HepG2 (cell line): Measurements from ENCODE around the gene HDAC8. TPM values are rescaled to one million over a fixed set of nuclear protein-coding genes. Genes with fewer than 3 reads are reported as not detected.

Source experiments
- ATAC-seq: fragments of 200-7000 bp; cut with Tn5 transposase; 3 replicates; pipeline ENCODE4 v1.9.1; 2020; ENCODE audit warnings: mild to moderate bottlenecking, moderate library complexity
- BruUV-seq: library from RNA; stranded (reverse); fragments of 400-500 nt; replicated peaks from 2 replicates; lab custom pipeline; 2021; lab: Mats Ljungman, UMichigan
- CTCF ChIA-PET: fragments of 300-600 bp; formaldehyde crosslinking; extraction: SDS; loops from one replicate; lab custom pipeline; 2021; ENCODE audit warnings: low total read pairs, inconsistent platforms, low intra/inter-chr PET ratio; lab: Yijun Ruan, JAX
- POLR2A ChIA-PET: fragments of 350-600 bp; sonication (Branson Sonifier 250); formaldehyde crosslinking; loops from one replicate; lab custom pipeline; 2020; ENCODE audit warnings: antibody characterized with exemption, inconsistent platforms; lab: Yijun Ruan, JAX
- DNase-seq: peaks from one replicate; pipeline ENCODE4 v3.0.0-alpha.2; 2015; ENCODE audit warnings: low spot score
- FAIRE-seq: peaks from 3 replicates; lab custom pipeline; 2011; peaks lifted over from hg19 to GRCh38; lab: Jason Lieb, UNC
- H2AFZ ChIP-seq: one replicate; pipeline ENCODE4 v1.6.1; 2011; ENCODE audit warnings: low read length, inconsistent platforms
- H3K27ac ChIP-seq: fragments of 300-600 bp; 3 replicates; pipeline ENCODE4 v1.8.0; 2011; ENCODE audit warnings: mixed run types, mild to moderate bottlenecking, mixed read lengths, low read length, inconsistent platforms; ENCODE audit not compliant: insufficient read depth; ENCODE audit errors: extremely low read length
- H3K27me3 ChIP-seq, 2 experiments: fragments of 200-600 bp in 1 of 2; 2 replicates in 1 of 2; 3 replicates in 1 of 2; pipeline versions ENCODE4 v1.6.0 to v1.8.0; 2011; ENCODE audit warnings: low read length in 2 of 2, mild to moderate bottlenecking in 2 of 2, moderate library complexity in 2 of 2, inconsistent platforms in 1 of 2; ENCODE audit not compliant: insufficient read depth in 2 of 2, control insufficient read depth in 1 of 2
- H3K36me3 ChIP-seq, 2 experiments: fragments of 200-600 bp in 1 of 2; replicated peaks in 1 of 2; 2 replicates in 1 of 2; 3 replicates in 1 of 2; pipeline versions ENCODE4 v1.5.1 to v1.8.0; 2011; ENCODE audit warnings: low read length in 2 of 2, inconsistent platforms in 1 of 2; ENCODE audit not compliant: insufficient read depth in 2 of 2, control insufficient read depth in 1 of 2
- H3K4me1 ChIP-seq: 2 replicates; pipeline ENCODE4 v1.5.1; 2012; ENCODE audit warnings: low read length, inconsistent platforms; ENCODE audit not compliant: insufficient read depth
- H3K4me2 ChIP-seq: 2 replicates; pipeline ENCODE4 v1.6.0; 2011; ENCODE audit warnings: low read depth, low read length, inconsistent platforms
- H3K4me3 ChIP-seq, 3 experiments: fragments of 200-600 bp in 1 of 3; sonication (generic), shearing (Covaris generic) in 1 of 3; replicated peaks in 1 of 3; 2 replicates each; pipeline ENCODE4 v1.5.1; 2011 to 2016; ENCODE audit warnings: low read length in 3 of 3, inconsistent platforms in 2 of 3, low read depth in 2 of 3, mild to moderate bottlenecking in 2 of 3, control low read depth in 1 of 3, mixed read lengths in 1 of 3; ENCODE audit not compliant: insufficient read depth in 1 of 3
- H3K79me2 ChIP-seq: one replicate; pipeline ENCODE4 v1.6.1; 2011; ENCODE audit warnings: low read length, inconsistent platforms; ENCODE audit not compliant: insufficient read depth
- H3K9ac ChIP-seq: 2 replicates; pipeline ENCODE4 v1.6.0; 2011; ENCODE audit warnings: mild to moderate bottlenecking, low read depth, low read length, inconsistent platforms; ENCODE audit not compliant: insufficient read depth
- H3K9me3 ChIP-seq: 2 replicates; pipeline ENCODE4 v1.5.1; 2012; ENCODE audit warnings: mild to moderate bottlenecking, low read length
- H4K20me1 ChIP-seq: 2 replicates; pipeline ENCODE4 v1.6.0; 2011; ENCODE audit warnings: inconsistent platforms, mild to moderate bottlenecking, low read length, moderate library complexity; ENCODE audit not compliant: insufficient read depth
- BRCA1 ChIP-seq: sonication (generic); formaldehyde crosslinking; IDR thresholded peaks from 2 replicates; pipeline ENCODE4 v1.4.0; 2020; ENCODE audit warnings: missing genetic modification reagents
- CBX5 ChIP-seq: sonication (generic); formaldehyde crosslinking; IDR thresholded peaks from 2 replicates; pipeline ENCODE4 v1.4.0; 2020; ENCODE audit warnings: missing genetic modification reagents, borderline replicate concordance
- ELF3 ChIP-seq: IDR thresholded peaks from 2 replicates; pipeline ENCODE4 v1.6.1; 2016; ENCODE audit warnings: missing genetic modification reagents, missing compliant biosample characterization
- GFI1 ChIP-seq: sonication (generic); formaldehyde crosslinking; IDR thresholded peaks from 2 replicates; pipeline ENCODE4 v1.5.0; 2020; ENCODE audit warnings: missing genetic modification reagents, mild to moderate bottlenecking, borderline replicate concordance
- MAX ChIP-seq: IDR thresholded peaks from 2 replicates; pipeline ENCODE4 v1.6.1; 2012; ENCODE audit warnings: inconsistent platforms
- NFIC ChIP-seq: IDR thresholded peaks from 2 replicates; pipeline ENCODE4 v1.6.1; 2012; ENCODE audit warnings: mild to moderate bottlenecking, low read length, inconsistent platforms
- ONECUT2 ChIP-seq: sonication (generic); formaldehyde crosslinking; IDR thresholded peaks from 2 replicates; pipeline ENCODE4 v1.4.0; 2020; ENCODE audit warnings: missing genetic modification reagents
- REST ChIP-seq, 2 experiments: IDR thresholded peaks; 2 replicates each; pipeline ENCODE4 v1.6.1; 2011 to 2012; ENCODE audit warnings: low read length in 2 of 2, borderline replicate concordance in 1 of 2, low read depth in 1 of 2, mild to moderate bottlenecking in 1 of 2, moderate library complexity in 1 of 2
- TBX3 ChIP-seq: fragments of 450-650 bp; IDR thresholded peaks from 2 replicates; pipeline ENCODE4 v1.6.1; 2017; ENCODE audit warnings: antibody characterized with exemption, mild to moderate bottlenecking, inconsistent platforms, borderline replicate concordance
- ZBTB43 ChIP-seq: sonication (generic); formaldehyde crosslinking; conservative IDR thresholded peaks from 2 replicates; pipeline ENCODE4 v1.4.0; 2020; ENCODE audit warnings: missing genetic modification reagents
- WGBS: methylation state at CpG from one replicate; pipeline ENCODE4 v1.1.6; 2017; ENCODE audit warnings: low lambda C conversion rate; 5-methylcytosine and 5-hydroxymethylcytosine counted together
- in situ Hi-C: cut with HindIII; loops from 2 replicates; pipeline ENCODE4 v1.10.0; 2017; ENCODE audit warnings: low pct_unique_long_range_greater_than_20kb; ENCODE audit not compliant: extremely low pct_ligation_motif_present
- intact Hi-C: fragments of 100-400 bp; cut with micrococcal nuclease; formaldehyde crosslinking; loops from one replicate; pipeline ENCODE4 v1.10.0; 2022; ENCODE audit not compliant: unreplicated experiment
- polyA plus RNA-seq, 8 experiments: library from polyadenylated mRNA; depleted of rRNA in 3 of 8; stranded (reverse) in 7 of 8; unstranded in 1 of 8; fragments of >200 nt; fragmentation: Illumina TruSeq in 4 of 8; extraction: Trizol in 4 of 8; gene quantifications; 2 replicates each; pipeline versions ENCODE4 v1.2.1 to v1.2.3, GENCODE V29; 2011 to 2016; ENCODE audit warnings: low read depth in 4 of 8, missing spikeins in 1 of 8, mixed read lengths in 1 of 8; ENCODE audit not compliant: insufficient read depth in 1 of 8
- total RNA-seq, 5 experiments: library from RNA; depleted of rRNA; stranded (reverse); fragments of >200 nt; fragmentation: Illumina TruSeq; extraction: Trizol; gene quantifications; 2 replicates each; pipeline ENCODE4 v1.2.3, GENCODE V29; 2016; ENCODE audit warnings: low read depth in 1 of 5
- TF ChIP-seq, protein P1 (sequence below): sonication (generic); formaldehyde crosslinking; IDR thresholded peaks from 2 replicates; pipeline ENCODE4 v1.8.0; 2022; ENCODE audit warnings: mild to moderate bottlenecking, missing genetic modification reagents, moderate library complexity
- TF ChIP-seq, protein P2 (sequence below): sonication (generic); formaldehyde crosslinking; IDR thresholded peaks from 2 replicates; pipeline ENCODE4 v1.4.0; 2020; ENCODE audit warnings: missing genetic modification reagents

Gene HDAC8
- total and polyA plus RNA-seq, 2 of the 13 experiments (the other 11 are each of a cell fraction or from before 2014, with no cell fraction given): 13.7 to 28.6 TPM

DNA sequence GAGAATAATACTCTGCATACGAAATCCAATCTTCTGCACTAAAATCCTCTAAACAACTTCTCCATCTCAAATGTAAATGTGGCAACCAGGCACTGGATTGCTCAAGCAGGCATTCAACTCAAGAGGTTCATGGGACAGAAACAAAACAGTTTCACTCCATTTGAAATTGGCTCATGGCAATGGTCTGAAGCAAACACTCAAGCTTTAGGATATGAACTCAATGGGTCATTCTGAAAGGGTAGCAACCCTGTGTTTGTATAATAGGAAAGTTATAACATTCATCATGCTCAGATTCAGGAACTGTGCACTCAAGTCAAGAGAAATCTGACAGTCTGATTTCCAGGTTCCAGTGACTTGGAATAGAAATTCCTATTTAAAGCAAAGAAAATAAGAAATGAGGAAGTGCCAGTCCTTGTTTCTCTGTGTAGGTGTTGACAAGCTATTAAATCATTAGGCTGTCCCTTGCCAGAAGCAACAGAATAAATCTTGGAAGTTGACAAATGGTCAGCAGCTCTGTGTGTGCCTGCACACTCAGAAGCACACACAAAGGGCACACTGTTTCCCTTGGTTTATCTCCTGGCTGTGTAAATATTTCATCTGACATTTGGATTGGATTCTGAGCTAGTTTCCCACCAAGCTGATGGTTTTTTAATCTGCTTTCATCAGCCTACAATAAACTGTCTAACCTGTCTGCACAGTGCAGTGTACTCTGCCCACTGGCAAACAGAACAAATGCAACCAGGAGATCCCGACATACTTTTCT is 191.0 kb downstream of the HDAC8 start:
- H2AFZ ChIP-seq: no peak overlapping the region
- TF ChIP-seq NFIC: no peak
- TF ChIP-seq BRCA1: no peak
- TF ChIP-seq ELF3 (CRISPR knock-in tag): peak; percentile 40; the same call in 1 of the 2 replicates
- no peak for TF ChIP-seq MAX
- no peak for TF ChIP-seq TBX3
- no peak for TF ChIP-seq CBX5 (CRISPR knock-in tag)
- peak; percentile 49; the same call in 1 of the 2 replicates for TF ChIP-seq GFI1 (CRISPR knock-in tag)
- TF ChIP-seq, protein P1, sequence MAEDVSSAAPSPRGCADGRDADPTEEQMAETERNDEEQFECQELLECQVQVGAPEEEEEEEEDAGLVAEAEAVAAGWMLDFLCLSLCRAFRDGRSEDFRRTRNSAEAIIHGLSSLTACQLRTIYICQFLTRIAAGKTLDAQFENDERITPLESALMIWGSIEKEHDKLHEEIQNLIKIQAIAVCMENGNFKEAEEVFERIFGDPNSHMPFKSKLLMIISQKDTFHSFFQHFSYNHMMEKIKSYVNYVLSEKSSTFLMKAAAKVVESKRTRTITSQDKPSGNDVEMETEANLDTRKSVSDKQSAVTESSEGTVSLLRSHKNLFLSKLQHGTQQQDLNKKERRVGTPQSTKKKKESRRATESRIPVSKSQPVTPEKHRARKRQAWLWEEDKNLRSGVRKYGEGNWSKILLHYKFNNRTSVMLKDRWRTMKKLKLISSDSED: no peak
- TF ChIP-seq ZBTB43 (CRISPR knock-in tag): peak; percentile 87
- no peak for TF ChIP-seq REST (IDR thresholded peaks at IDR 0.05; ENCODE audit: borderline replicate concordance in 1 of 2, low read depth in 1 of 2, low read length in 2 of 2)
- no peak for TF ChIP-seq ONECUT2 (CRISPR knock-in tag)
- TF ChIP-seq, protein P2, sequence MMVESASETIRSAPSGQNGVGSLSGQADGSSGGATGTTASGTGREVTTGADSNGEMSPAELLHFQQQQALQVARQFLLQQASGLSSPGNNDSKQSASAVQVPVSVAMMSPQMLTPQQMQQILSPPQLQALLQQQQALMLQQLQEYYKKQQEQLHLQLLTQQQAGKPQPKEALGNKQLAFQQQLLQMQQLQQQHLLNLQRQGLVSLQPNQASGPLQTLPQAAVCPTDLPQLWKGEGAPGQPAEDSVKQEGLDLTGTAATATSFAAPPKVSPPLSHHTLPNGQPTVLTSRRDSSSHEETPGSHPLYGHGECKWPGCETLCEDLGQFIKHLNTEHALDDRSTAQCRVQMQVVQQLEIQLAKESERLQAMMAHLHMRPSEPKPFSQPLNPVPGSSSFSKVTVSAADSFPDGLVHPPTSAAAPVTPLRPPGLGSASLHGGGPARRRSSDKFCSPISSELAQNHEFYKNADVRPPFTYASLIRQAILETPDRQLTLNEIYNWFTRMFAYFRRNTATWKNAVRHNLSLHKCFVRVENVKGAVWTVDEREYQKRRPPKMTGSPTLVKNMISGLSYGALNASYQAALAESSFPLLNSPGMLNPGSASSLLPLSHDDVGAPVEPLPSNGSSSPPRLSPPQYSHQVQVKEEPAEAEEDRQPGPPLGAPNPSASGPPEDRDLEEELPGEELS (CRISPR knock-in tag): peak; percentile 50; the same call in 1 of the 2 replicates

More for the DNA sequence above, 191.0 kb downstream of the HDAC8 start:
- intact Hi-C loops: no loop called here
- Histone ChIP-seq H3K27ac (peak overlapping the region; percentile 28), H3K9ac (no peak overlapping the region), H4K20me1 (no peaks in the 10 kb centered on the region), H3K4me1 (peaks cover 22% of the 10 kb centered on the region), H3K4me2 (peak overlapping the region; percentile 49), H3K27me3 (no peaks in the 10 kb centered on the region), H3K36me3 (no peaks in the 10 kb centered on the region), H3K79me2 (no peaks in the 10 kb centered on the region), H3K4me3 (peak overlapping the region in 1 of 3 experiments; percentile 21; a peak in 1 of 6 replicates), H3K9me3 (no peaks in the 10 kb centered on the region)
- ChIA-PET POLR2A (no interaction called here), CTCF (no interaction called here)
- peak; percentile 70 for DNase-seq
- ATAC-seq: peak; percentile 93
- 67% methylated on average over 1 of the region's 2 CpGs for WGBS
- no TSS peak for BruUV-seq
- peak; percentile 70 for FAIRE-seq
- in situ Hi-C loops: no loop called here
